Spleen (tissue), 11 donors: ENCODE results near the gene DNAJB7. TPM values are rescaled to one million over a fixed set of nuclear protein-coding genes. Genes with fewer than 3 reads are reported as not detected.
A peak's percentile ranks its signal among the peaks of the same experiment; 100 is the strongest.
"Not testable (repeated sequence)": the region's sequence is repeated elsewhere in the genome, so short reads cannot be mapped to it uniquely, and the experiment has no call there.

ENCODE experiments used
- DNase-seq: peaks from one replicate; pipeline ENCODE4 v3.0.0-alpha.2; 2020
- H3K27ac ChIP-seq, 8 donors: fragments of 200-600 bp; sonication (generic) in 7 of 8; 1 replicate in 4 of 8; 2 replicates in 4 of 8; pipeline versions ENCODE4 v1.5.0 to v1.8.0; 2016 to 2021; ENCODE audit warnings: inconsistent platforms in 4 of 8, mild to moderate bottlenecking in 4 of 8, moderate library complexity in 1 of 8
- H3K27me3 ChIP-seq, 7 donors: fragments of 200-600 bp; sonication (generic) in 6 of 7; replicated peaks in 1 of 7; 1 replicate in 4 of 7; 2 replicates in 3 of 7; pipeline versions ENCODE4 v1.5.0 to v1.8.0; 2016 to 2021; ENCODE audit warnings: inconsistent platforms in 3 of 7, mild to moderate bottlenecking in 1 of 7
- H3K36me3 ChIP-seq, 6 donors: fragments of 200-600 bp; sonication (generic) in 5 of 6; 1 replicate in 4 of 6; 2 replicates in 2 of 6; pipeline versions ENCODE4 v1.5.0 to v1.8.0; 2016 to 2021; ENCODE audit warnings: inconsistent platforms in 2 of 6
- H3K4me1 ChIP-seq, 6 donors: fragments of 200-600 bp; sonication (generic) in 5 of 6; 1 replicate in 3 of 6; 2 replicates in 3 of 6; pipeline versions ENCODE4 v1.5.0 to v1.8.0; 2016 to 2021; ENCODE audit warnings: inconsistent platforms in 3 of 6
- H3K4me3 ChIP-seq, 8 donors: fragments of 200-600 bp; sonication (generic) in 7 of 8; 1 replicate in 4 of 8; 2 replicates in 4 of 8; pipeline versions ENCODE4 v1.5.0 to v1.8.0; 2016 to 2021; ENCODE audit warnings: inconsistent platforms in 4 of 8, mild to moderate bottlenecking in 4 of 8, moderate library complexity in 2 of 8
- H3K9me3 ChIP-seq, 8 donors: fragments of 200-600 bp; sonication (generic) in 7 of 8; 1 replicate in 4 of 8; 2 replicates in 4 of 8; pipeline versions ENCODE4 v1.5.0 to v1.8.0; 2016 to 2021; ENCODE audit warnings: inconsistent platforms in 4 of 8
- POLR2A ChIP-seq, 3 donors: fragments of 450-650 bp; IDR thresholded peaks; one replicate each; pipeline ENCODE4 v1.5.1; 2017; ENCODE audit warnings: antibody characterized with exemption in 3 of 3, mild to moderate bottlenecking in 1 of 3
- POLR2AphosphoS5 ChIP-seq, 3 donors: sonication (generic); formaldehyde crosslinking; IDR thresholded peaks; one replicate each; pipeline ENCODE4 v1.5.1; 2017; ENCODE audit warnings: antibody characterized with exemption in 3 of 3
- WGBS, 5 donors: extraction: QIAGEN DNeasy Blood & Tissue Kit in 3 of 5; methylation state at CpG; one replicate each; pipeline versions ENCODE4 v1.1.5 to v1.1.7; 2013 to 2018; 5-methylcytosine and 5-hydroxymethylcytosine counted together
- intact Hi-C: fragments of 100-400 bp; cut with DNase I; formaldehyde crosslinking; loops from one replicate; pipeline ENCODE4 v1.15.0; 2023; ENCODE audit warnings: low total_unique reads
- polyA plus RNA-seq, 3 donors: library from polyadenylated mRNA; stranded (reverse); fragments of 200-250 nt; gene quantifications; one replicate each; pipeline ENCODE4 v1.2.1, GENCODE V29; 2013
- total RNA-seq, 7 donors: library from RNA; depleted of rRNA in 3 of 7; stranded (reverse); fragments of >200 nt in 3 of 7; fragmentation: NEBNext Ultra II Directional in 4 of 7; extraction: Animal tissue kit (Norgen Biotek cat#: 25700) in 4 of 7; gene quantifications; one replicate each; pipeline versions ENCODE4 v1.1.0 to v1.2.1, GENCODE V29; 2016 to 2021
- TF ChIP-seq, protein P1 (sequence below), 11 experiments: fragments of 200-600 bp in 7 of 11; fragments of 450-650 bp in 4 of 11; sonication (generic) in 4 of 11; IDR thresholded peaks in 8 of 11; conservative IDR thresholded peaks in 3 of 11; 1 replicate in 7 of 11; 2 replicates in 4 of 11; pipeline versions ENCODE4 v1.4.0 to v1.8.0; 2016 to 2021; ENCODE audit warnings: antibody characterized with exemption in 11 of 11, inconsistent platforms in 4 of 11, mild to moderate bottlenecking in 1 of 11
- donor health status: healthy with polysubstance abuse.
- donor health status: DM: no; HTN: no; CAD: no; lungs with moderate emphysema.
- donor health status: DM: no; HTN: no; CAD: no.
- donor health status: Bipolar disorder and iron deficiency.
- donor health status: healthy.
- donor health status: DM: no; HTN: no; CAD: no.
- donor health status: DM: yes; HTN: yes; CAD: no.

Gene DNAJB7
- total and polyA plus RNA-seq, 10 donors, result not detected

DNA sequence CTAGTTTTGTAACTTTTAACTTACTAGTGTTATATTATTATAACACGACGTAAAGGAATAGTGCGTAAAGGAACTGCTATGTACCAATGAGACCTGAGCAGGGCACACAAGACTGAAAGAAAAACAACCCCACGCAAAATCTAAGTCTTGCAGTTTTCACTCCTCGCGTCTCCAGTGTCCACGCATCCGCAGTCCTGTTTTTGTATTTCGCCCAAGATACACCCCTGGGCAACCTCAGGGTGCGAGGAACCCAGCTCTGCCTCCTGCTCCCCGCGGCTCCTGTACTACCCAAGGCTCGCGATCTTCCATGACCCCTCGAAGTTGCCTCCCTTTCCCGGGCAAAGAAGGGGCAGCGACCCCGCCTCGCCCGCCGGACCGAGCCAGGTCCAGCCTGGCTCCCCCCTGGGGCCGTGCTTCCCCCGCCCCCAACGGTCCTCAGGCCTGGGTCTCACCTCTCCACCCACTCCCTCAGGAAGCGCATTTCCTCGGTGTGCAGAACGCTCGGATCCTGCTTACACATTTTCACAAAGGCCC is 5.9 kb downstream of the DNAJB7 start:
- WGBS, 5 donors, result 0 to 1% (median 0%) methylated on average over 26 to 29 of the region's 29 CpGs
- no peaks in the 10 kb centered on the region for H3K27me3 ChIP-seq
- H3K4me3 ChIP-seq, result peak overlapping the region; percentile 74 to 93 (median 85)
- peaks cover 38 to 82% (median 64%) of the 10 kb centered on the region in 6 donors for H3K4me1 ChIP-seq
- intact Hi-C loops, result no loop called here
- no peaks in the 10 kb centered on the region for H3K9me3 ChIP-seq
- no peak for TF ChIP-seq POLR2AphosphoS5 (IDR thresholded peaks at IDR 0.05)
- H3K27ac ChIP-seq, result peak overlapping the region; percentile 93 to 100 (median 97)
- peak; percentile 90 for DNase-seq
- peaks cover 0 to 11% (median 0%) of the 10 kb centered on the region in 6 donors for H3K36me3 ChIP-seq

DNA sequence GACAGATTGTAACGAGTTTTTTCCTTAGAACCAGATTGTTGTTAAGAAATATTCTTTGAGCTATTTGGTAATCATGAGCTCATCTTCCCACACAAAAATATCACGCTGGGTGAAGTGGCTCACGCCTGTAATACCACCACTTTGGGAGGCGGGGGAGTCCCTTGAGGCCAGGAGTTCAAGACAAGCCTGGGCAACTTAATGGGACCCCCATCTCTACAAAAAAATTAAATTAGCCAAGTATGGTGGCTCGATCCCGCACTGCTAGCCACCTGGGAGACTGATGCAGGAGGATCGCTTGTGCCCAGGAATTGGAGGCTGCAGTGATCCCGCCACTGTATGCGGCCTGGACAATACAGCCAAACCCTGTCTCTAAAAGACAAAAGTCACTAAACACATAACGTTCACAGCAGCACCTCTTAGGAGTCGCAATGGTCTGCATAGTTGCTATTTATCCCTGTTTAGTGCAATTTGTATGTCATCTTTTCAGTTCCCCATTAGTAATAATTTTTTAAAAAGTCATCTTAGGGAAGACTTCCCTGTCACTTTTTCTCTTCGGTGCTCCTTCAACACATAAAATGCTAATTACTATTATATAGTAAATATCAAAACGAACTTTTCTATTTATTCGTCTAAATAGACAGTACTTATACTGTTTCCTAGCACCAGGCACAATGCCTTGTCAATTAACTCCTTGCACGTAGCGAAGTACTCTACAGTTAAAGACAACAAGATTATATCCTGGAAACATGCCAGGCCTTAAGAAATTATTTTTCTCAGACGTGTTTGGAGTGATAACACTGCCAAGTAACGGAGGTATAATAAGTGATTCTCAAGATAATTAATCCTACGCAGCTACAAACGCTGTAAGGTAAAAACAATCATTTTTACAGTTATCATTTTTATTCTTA is 6.6 kb downstream of the DNAJB7 start:
- Histone ChIP-seq H3K27ac (peak overlapping the region; percentile 93 to 100 (median 97)), H3K36me3 (peaks cover 0 to 10% (median 0%) of the 10 kb centered on the region in 6 donors), H3K9me3 (no peaks in the 10 kb centered on the region), H3K4me3 (peak overlapping the region; percentile 74 to 93 (median 85)), H3K27me3 (no peaks in the 10 kb centered on the region), H3K4me1 (peaks cover 42 to 88% (median 68%) of the 10 kb centered on the region in 6 donors)
- no peak for TF ChIP-seq POLR2AphosphoS5 (IDR thresholded peaks at IDR 0.05)
- 31 to 39% (median 34%) methylated on average over 20 of the region's 20 CpGs for WGBS, 5 donors
- no peak for DNase-seq
- intact Hi-C loops, result no loop called here

DNA sequence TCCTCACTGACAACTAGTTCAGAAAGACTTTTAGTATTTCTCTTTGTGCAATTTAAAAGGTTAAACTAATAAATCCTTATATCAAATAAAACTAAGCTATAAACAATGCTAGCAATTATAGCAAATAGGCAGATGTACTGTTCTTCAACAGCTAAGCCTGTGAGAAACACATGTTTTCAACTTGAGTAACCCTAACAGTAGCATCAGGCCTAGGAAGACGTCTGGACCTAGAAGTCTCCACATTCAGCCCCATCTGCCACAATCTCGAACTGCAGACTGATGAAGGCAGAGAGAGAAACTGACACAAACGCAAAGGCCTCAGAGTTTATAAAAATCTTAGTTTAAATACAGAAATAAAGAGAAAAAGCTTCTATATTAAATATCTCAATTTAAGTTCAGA is 8.0 kb downstream of the DNAJB7 start:
- Histone ChIP-seq H3K36me3 (peaks cover 0 to 23% (median 13%) of the 10 kb centered on the region in 6 donors), H3K4me3 (peak overlapping the region in 1 of 8 donors; percentile 86), H3K27me3 (no peaks in the 10 kb centered on the region), H3K4me1 (peaks cover 42 to 76% (median 64%) of the 10 kb centered on the region in 6 donors), H3K27ac (peak overlapping the region in 2 of 8 donors; percentile 4 to 93), H3K9me3 (no peaks in the 10 kb centered on the region)
- WGBS, 5 donors, result 55 to 70% (median 59%) methylated on average over 3 of the region's 3 CpGs
- no peak for TF ChIP-seq POLR2A (IDR thresholded peaks at IDR 0.05)
- TF ChIP-seq, protein P1, sequence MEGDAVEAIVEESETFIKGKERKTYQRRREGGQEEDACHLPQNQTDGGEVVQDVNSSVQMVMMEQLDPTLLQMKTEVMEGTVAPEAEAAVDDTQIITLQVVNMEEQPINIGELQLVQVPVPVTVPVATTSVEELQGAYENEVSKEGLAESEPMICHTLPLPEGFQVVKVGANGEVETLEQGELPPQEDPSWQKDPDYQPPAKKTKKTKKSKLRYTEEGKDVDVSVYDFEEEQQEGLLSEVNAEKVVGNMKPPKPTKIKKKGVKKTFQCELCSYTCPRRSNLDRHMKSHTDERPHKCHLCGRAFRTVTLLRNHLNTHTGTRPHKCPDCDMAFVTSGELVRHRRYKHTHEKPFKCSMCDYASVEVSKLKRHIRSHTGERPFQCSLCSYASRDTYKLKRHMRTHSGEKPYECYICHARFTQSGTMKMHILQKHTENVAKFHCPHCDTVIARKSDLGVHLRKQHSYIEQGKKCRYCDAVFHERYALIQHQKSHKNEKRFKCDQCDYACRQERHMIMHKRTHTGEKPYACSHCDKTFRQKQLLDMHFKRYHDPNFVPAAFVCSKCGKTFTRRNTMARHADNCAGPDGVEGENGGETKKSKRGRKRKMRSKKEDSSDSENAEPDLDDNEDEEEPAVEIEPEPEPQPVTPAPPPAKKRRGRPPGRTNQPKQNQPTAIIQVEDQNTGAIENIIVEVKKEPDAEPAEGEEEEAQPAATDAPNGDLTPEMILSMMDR (IDR thresholded peaks at IDR 0.05 in 8 of 11, conservative IDR thresholded peaks at IDR 0.05 in 3 of 11), result no peak
- TF ChIP-seq POLR2AphosphoS5 (IDR thresholded peaks at IDR 0.05), result no peak
- DNase-seq, result no peak
- intact Hi-C loops, result no loop called here

DNA sequence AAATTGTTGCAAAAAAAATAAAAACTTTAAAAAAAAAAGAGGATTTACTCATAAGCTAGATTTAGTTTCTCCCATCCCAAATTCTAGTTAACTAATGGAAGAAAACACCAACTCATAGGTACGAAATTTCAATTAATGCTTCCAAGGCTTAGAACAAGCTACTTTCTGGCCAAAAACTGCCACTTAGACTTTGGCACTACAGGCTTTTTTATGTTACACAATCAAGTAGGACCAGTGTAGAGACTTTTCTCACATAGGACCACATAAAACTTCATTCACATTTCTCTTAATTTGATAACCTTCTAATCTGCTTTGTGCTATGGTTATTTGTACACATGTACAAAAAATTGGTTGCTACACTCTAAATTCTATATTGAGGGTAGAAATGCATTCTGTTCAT is 8.6 kb downstream of the DNAJB7 start:
- TF ChIP-seq POLR2A (IDR thresholded peaks at IDR 0.05) (no peak), POLR2AphosphoS5 (IDR thresholded peaks at IDR 0.05) (no peak)
- TF ChIP-seq, protein P1 (IDR thresholded peaks at IDR 0.05 in 8 of 11, conservative IDR thresholded peaks at IDR 0.05 in 3 of 11), result no peak
- Histone ChIP-seq H3K27ac (peak overlapping the region in 1 of 8 donors; percentile 18), H3K36me3 (peaks cover 0 to 29% (median 17%) of the 10 kb centered on the region in 6 donors), H3K27me3 (no peaks in the 10 kb centered on the region), H3K9me3 (no peaks in the 10 kb centered on the region), H3K4me1 (peaks cover 39 to 70% (median 58%) of the 10 kb centered on the region in 6 donors), H3K4me3 (no peak overlapping the region)
- intact Hi-C loops, result no loop called here
- no peak for DNase-seq
- WGBS, 5 donors, result 78 to 91% (median 84%) methylated on average over 1 of the region's 1 CpG

DNA sequence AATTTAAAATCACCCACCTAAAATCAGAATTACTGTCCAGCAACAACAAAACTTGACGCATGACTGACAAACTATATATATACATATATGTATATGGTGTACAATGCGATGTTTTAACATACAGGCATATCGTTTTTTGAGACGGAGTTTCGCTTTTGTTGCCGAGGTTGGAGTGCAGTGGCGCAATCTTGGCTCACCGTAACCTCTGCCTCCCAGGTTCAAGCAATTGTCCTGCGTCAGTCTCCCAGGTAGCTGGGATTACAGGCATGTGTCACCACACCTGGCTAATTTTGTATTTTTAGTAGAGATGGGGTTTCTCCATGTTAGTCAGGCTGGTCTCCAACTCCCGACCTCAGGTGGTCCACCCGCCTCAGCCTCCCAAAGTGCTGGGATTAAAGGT is 16.1 kb downstream of the DNAJB7 start:
- H3K4me3 ChIP-seq, H3K4me1 ChIP-seq, H3K9me3 ChIP-seq, intact Hi-C loops, H3K27ac ChIP-seq, H3K27me3 ChIP-seq, DNase-seq: not testable (repeated sequence)
- peaks cover 0 to 100% (median 87%) of the 10 kb centered on the region in 6 donors for H3K36me3 ChIP-seq
- WGBS, 5 donors, result 92 to 97% (median 94%) methylated on average over 11 of the region's 11 CpGs
